ENCODE data around the gene CXCR3. TPM values are rescaled to one million over a fixed set of nuclear protein-coding genes. Genes with fewer than 3 reads are reported as not detected.
"Not testable (repeated sequence)": the region's sequence is repeated elsewhere in the genome, so short reads cannot be mapped to it uniquely, and the experiment has no call there.

The CXCR3 gene
- total and polyA plus RNA-seq, 4 donors: 0.49 to 0.69 (median 0.50) TPM; not detected in 1

DNA sequence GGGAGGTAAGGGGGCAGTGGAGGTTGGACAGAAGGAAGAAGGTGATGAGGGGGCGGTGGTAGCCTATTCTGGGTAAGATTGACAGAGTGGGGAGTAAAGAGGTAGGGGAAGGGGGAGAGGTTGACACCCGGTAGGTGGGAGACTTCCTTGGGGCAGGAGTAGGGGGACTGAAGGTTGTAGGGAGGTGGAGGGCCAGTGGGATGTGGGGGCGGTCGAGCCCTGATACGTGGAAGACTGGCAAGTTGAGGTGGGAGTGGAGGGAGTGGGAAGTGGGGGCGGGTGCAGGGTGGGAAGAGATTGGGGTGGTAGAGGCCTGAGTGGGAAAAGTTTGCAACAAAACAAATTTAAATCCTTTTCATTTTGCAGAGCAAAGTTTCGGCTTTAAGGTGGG, 38.3 kb downstream of the CXCR3 start:
- H3K36me3 ChIP-seq (ENCODE audit: control insufficient read depth in 1 of 2, insufficient read depth in 2 of 2, low read length in 1 of 2): no peaks in the 10 kb centered on the region
- no peak for ATAC-seq (ENCODE audit: low FRiP score)
- DNase-seq: no peak
- WGBS, 2 donors: 83 to 85% methylated on average over 7 of the region's 7 CpGs
- H3K4me3 ChIP-seq (ENCODE audit: low read length in 2 of 2): no peak overlapping the region
- H3K27ac ChIP-seq (ENCODE audit: low read depth in 1 of 2, low read length in 2 of 2): no peak overlapping the region
- intact Hi-C loops (cut with DNase I): no loop called here
- no peaks in the 10 kb centered on the region for H3K4me1 ChIP-seq (ENCODE audit: control insufficient read depth in 1 of 2, insufficient read depth in 2 of 2, low read length in 2 of 2)
- no peaks in the 10 kb centered on the region for H3K27me3 ChIP-seq (ENCODE audit: control insufficient read depth in 1 of 2, insufficient read depth in 2 of 2, low read length in 1 of 2)
- H3K9me3 ChIP-seq (ENCODE audit: control insufficient read depth, low read length): no peaks in the 10 kb centered on the region

GRCh38 chrX:71579136-71579989, 38.9 kb downstream of the CXCR3 start:
- no peaks in the 10 kb centered on the region for H3K4me1 ChIP-seq (ENCODE audit: control insufficient read depth in 1 of 2, insufficient read depth in 2 of 2, low read length in 2 of 2)
- DNase-seq (no peak), ATAC-seq (ENCODE audit: low FRiP score) (no peak)
- H3K27me3 ChIP-seq (ENCODE audit: control insufficient read depth in 1 of 2, insufficient read depth in 2 of 2, low read length in 1 of 2): no peaks in the 10 kb centered on the region
- H3K4me3 ChIP-seq (ENCODE audit: low read length in 2 of 2): no peak overlapping the region
- no peaks in the 10 kb centered on the region for H3K9me3 ChIP-seq (ENCODE audit: control insufficient read depth, low read length)
- WGBS, 2 donors: 93 to 96% methylated on average over 24 to 26 of the region's 26 CpGs
- intact Hi-C loops (cut with DNase I): no loop called here
- H3K36me3 ChIP-seq (ENCODE audit: control insufficient read depth in 1 of 2, insufficient read depth in 2 of 2, low read length in 1 of 2): no peaks in the 10 kb centered on the region
- no peak overlapping the region for H3K27ac ChIP-seq (ENCODE audit: low read depth in 1 of 2, low read length in 2 of 2)

- intact Hi-C loops (cut with DNase I): no loop called here
- no peak for DNase-seq
- Histone ChIP-seq H3K4me1 (ENCODE audit: control insufficient read depth in 1 of 2, insufficient read depth in 2 of 2, low read length in 2 of 2) (no peaks in the 10 kb centered on the region), H3K36me3 (ENCODE audit: control insufficient read depth in 1 of 2, insufficient read depth in 2 of 2, low read length in 1 of 2) (peaks cover 0 to 2% of the 10 kb centered on the region in 2 donors), H3K27me3 (ENCODE audit: control insufficient read depth in 1 of 2, insufficient read depth in 2 of 2, low read length in 1 of 2) (no peaks in the 10 kb centered on the region), H3K4me3 (ENCODE audit: low read length in 2 of 2) (no peak within 1 kb of the TSS), H3K9me3 (ENCODE audit: control insufficient read depth, low read length) (no peaks in the 10 kb centered on the region), H3K27ac (ENCODE audit: low read depth in 1 of 2, low read length in 2 of 2) (no peak within 1 kb of the TSS)
- WGBS, 2 donors: 96 to 97% methylated on average over 45 to 48 of the region's 48 CpGs
- ATAC-seq (ENCODE audit: low FRiP score): no peak
Observed at GRCh38 chrX:71578253-71579135, 39.8 kb downstream of the CXCR3 start, which contains the start of gene GCNA. GCNA (plus strand) TSS chrX:71578437; CDS start chrX:71580822, 2,385 bp downstream.

GRCh38 chrX:71577682-71578081, 40.6 kb downstream of the CXCR3 start:
- 86 to 94% methylated on average over 24 of the region's 24 CpGs for WGBS, 2 donors
- Histone ChIP-seq H3K4me1 (ENCODE audit: control insufficient read depth in 1 of 2, insufficient read depth in 2 of 2, low read length in 2 of 2) (no peaks in the 10 kb centered on the region), H3K36me3 (ENCODE audit: control insufficient read depth in 1 of 2, insufficient read depth in 2 of 2, low read length in 1 of 2) (peaks cover 0 to 2% of the 10 kb centered on the region in 2 donors), H3K27me3 (ENCODE audit: control insufficient read depth in 1 of 2, insufficient read depth in 2 of 2, low read length in 1 of 2) (no peaks in the 10 kb centered on the region), H3K27ac (ENCODE audit: low read depth in 1 of 2, low read length in 2 of 2) (no peak overlapping the region), H3K4me3 (ENCODE audit: low read length in 2 of 2) (no peak overlapping the region), H3K9me3 (ENCODE audit: control insufficient read depth, low read length) (no peaks in the 10 kb centered on the region)
- intact Hi-C loops (cut with DNase I): no loop called here
- DNase-seq (no peak), ATAC-seq (ENCODE audit: low FRiP score) (no peak)

GRCh38 chrX:71573590-71573989, 44.7 kb downstream of the CXCR3 start:
- WGBS, 2 donors: 55 to 85% methylated on average over 2 of the region's 2 CpGs

GRCh38 chrX:71571390-71571789, 46.9 kb downstream of the CXCR3 start:
- H3K4me1 ChIP-seq (ENCODE audit: control insufficient read depth in 1 of 2, insufficient read depth in 2 of 2, low read length in 2 of 2); intact Hi-C loops (cut with DNase I); H3K27me3 ChIP-seq (ENCODE audit: control insufficient read depth in 1 of 2, insufficient read depth in 2 of 2, low read length in 1 of 2); DNase-seq; ATAC-seq (ENCODE audit: low FRiP score); H3K9me3 ChIP-seq (ENCODE audit: control insufficient read depth, low read length); H3K27ac ChIP-seq (ENCODE audit: low read depth in 1 of 2, low read length in 2 of 2); H3K4me3 ChIP-seq (ENCODE audit: low read length in 2 of 2); H3K36me3 ChIP-seq (ENCODE audit: control insufficient read depth in 1 of 2, insufficient read depth in 2 of 2, low read length in 1 of 2): not testable (repeated sequence)
- WGBS, 2 donors: 91 to 92% methylated on average over 8 of the region's 8 CpGs

More at GRCh38 chrX:71573590-71573989, 44.7 kb downstream of the CXCR3 start:
- no peaks in the 10 kb centered on the region for H3K9me3 ChIP-seq (ENCODE audit: control insufficient read depth, low read length)
- intact Hi-C loops (cut with DNase I): no loop called here
- H3K4me1 ChIP-seq (ENCODE audit: control insufficient read depth in 1 of 2, insufficient read depth in 2 of 2, low read length in 2 of 2): no peaks in the 10 kb centered on the region
- DNase-seq (no peak), ATAC-seq (ENCODE audit: low FRiP score) (no peak)
- peaks cover 0 to 2% of the 10 kb centered on the region in 2 donors for H3K36me3 ChIP-seq (ENCODE audit: control insufficient read depth in 1 of 2, insufficient read depth in 2 of 2, low read length in 1 of 2)
- no peak overlapping the region for H3K4me3 ChIP-seq (ENCODE audit: low read length in 2 of 2)
- no peaks in the 10 kb centered on the region for H3K27me3 ChIP-seq (ENCODE audit: control insufficient read depth in 1 of 2, insufficient read depth in 2 of 2, low read length in 1 of 2)
- no peak overlapping the region for H3K27ac ChIP-seq (ENCODE audit: low read depth in 1 of 2, low read length in 2 of 2)

Other genes starting within 250 kb of the CXCR3 start
- 100 to 1,000 TPM; 188 to 272 TPM for gene OGT, start 85.4 kb downstream of the CXCR3 start, total RNA-seq
- 100 to 1,000 TPM in 1 of 2 donors, 10 to 100 TPM in 1; 10.1 to 107 TPM for gene OGT, start 85.4 kb downstream of the CXCR3 start, polyA plus RNA-seq
- gene GCNA, start 40.1 kb downstream of the CXCR3 start, total RNA-seq: 1 to 10 TPM; 1.9 to 4.8 TPM
- 1 to 10 TPM in 1 of 2 donors, under 1 TPM in 1; 0.38 to 5.4 TPM for gene GCNA, start 40.1 kb downstream of the CXCR3 start, polyA plus RNA-seq
- not detected for gene CXorf49, start 99.8 kb upstream of the CXCR3 start, total RNA-seq
- not detected for gene CXorf49, start 99.8 kb upstream of the CXCR3 start, polyA plus RNA-seq
- gene CXorf49B, start 144.8 kb upstream of the CXCR3 start, total RNA-seq: not detected
- gene CXorf49B, start 144.8 kb upstream of the CXCR3 start, polyA plus RNA-seq: not detected